Gastrocnemius medialis (tissue), 4 donors: ENCODE measurements around the gene MYO18B.

Source experiments
- CTCF ChIP-seq, 5 experiments: fragments of 450-650 bp in 3 of 5; fragments of 200-600 bp in 2 of 5; sonication (generic) in 2 of 5; IDR thresholded peaks in 4 of 5; conservative IDR thresholded peaks in 1 of 5; 1 replicate in 4 of 5; 2 replicates in 1 of 5; pipeline ENCODE4 v1.5.1; 2016 to 2019; ENCODE audit warnings: antibody characterized with exemption in 5 of 5, mild to moderate bottlenecking in 3 of 5, moderate library complexity in 3 of 5
- POLR2A ChIP-seq, 2 donors: fragments of 450-650 bp; IDR thresholded peaks; one replicate each; pipeline ENCODE4 v1.6.1; 2017; ENCODE audit warnings: antibody characterized with exemption in 2 of 2, mild to moderate bottlenecking in 2 of 2, moderate library complexity in 2 of 2

DNA sequence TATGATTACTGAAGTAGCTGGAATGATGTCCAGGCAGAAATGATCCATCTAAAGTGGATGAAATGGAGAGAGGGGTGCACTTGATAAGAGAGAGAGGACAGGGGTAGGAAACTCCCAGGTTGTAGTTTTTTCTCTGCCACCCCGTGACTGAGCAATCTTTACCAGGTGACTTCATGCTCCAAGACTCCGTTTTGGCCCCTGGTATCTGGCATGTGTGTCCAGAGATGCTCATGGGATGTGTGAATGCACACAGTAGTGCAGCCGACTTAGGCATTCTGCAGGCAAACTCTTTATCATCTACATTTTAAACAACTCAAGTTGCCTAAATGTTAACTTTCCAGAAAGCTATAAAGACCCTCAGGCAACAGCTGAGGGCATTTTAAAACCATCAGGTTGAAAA is 238.0 kb downstream of the MYO18B start:
- no peak for TF ChIP-seq POLR2A (IDR thresholded peaks at IDR 0.05)
- TF ChIP-seq CTCF (IDR thresholded peaks at IDR 0.05 in 4 of 5, conservative IDR thresholded peaks at IDR 0.05 in 1 of 5) = no peak
